Activated CD4-positive, alpha-beta T cell treated with anti-CD3 and anti-CD28 coated beads, Interleukin-2, amount 50 U/mL, for 48 hours (primary cell): Measurements from ENCODE around the gene ACVR2A.

ENCODE experiments used
- DNase-seq, 2 experiments: peaks; one replicate each; pipeline ENCODE4 v3.0.0-alpha.2; 2020

The ACVR2A gene

DNA sequence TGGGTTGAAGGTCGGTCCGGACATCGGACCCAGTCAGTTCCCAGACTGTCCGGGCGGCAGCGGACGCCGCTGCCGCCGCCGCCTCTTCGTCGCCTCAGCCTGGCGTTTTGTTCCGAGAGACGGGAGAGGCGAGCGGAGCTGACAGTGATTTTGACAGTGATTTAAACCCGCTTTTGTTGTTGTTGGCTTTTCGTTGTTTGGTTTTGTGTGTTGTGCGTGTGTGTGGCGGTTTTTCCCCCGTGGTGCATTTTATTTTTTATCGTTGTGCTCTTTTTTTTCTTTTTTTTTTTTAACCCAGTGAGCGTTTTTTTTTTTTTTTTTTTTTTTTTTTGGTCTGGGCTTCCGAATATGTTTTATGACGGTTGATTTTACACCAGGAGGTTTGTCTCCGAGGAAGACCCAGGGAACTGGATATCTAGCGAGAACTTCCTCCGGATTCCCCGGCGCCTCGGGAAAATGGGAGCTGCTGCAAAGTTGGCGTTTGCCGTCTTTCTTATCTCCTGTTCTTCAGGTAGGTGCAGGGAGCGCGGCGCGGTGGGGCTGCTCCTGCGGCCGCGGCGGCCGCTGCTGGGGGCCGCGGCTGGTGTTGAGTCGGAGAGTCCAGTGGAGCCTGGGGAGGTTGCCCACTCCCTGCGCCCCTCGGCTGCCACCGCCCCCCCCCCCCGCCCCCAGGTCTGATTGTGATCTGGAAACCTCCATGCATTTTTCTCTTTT is at the start of gene ACVR2A:
Gene ACVR2A, plus strand, starts transcription at position 333 of the 714 bp plus-strand sequence. Its CDS starts 124 bp downstream, at position 457.
- peak; percentile 23 to 49 for DNase-seq

DNA sequence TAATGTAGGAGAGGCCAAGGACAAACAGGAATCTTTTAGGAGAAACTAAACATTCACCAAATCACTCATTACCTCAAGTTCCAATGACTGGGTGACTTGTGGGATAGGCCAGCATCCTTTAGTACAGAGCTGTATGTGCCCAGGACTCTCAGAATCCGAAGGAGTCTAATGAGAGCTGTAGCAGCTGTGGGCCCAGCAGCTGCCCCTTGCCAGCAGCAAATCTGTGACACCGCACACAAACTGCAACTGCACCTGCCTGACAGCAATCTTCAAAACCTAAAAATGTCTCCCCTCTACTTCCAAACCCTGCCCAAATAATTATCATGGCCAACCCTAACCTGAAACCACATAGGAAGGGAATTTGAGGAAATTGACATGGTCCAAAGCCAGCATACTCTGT is 44.5 kb upstream of the ACVR2A start:
- DNase-seq: no peak

DNA sequence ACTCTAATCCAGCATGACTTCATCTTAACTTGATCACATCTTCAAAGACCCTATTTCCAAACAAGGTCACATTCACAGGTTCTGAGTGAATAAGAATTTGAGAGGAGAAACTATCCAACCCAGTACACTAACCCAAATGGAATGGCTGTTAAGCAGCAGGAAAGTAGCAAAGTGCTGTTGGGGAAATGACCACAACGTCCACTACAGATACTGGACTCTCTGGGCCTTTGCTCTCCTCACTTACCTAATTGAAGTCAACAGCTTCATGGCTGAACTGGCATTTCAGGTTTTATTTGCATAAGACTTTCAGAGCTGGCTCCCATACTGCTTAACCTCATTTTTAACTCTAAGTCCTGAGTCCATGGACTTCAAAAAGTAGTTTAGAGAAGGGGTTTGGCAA is 38.0 kb upstream of the ACVR2A start:
- DNase-seq: no peak

DNA sequence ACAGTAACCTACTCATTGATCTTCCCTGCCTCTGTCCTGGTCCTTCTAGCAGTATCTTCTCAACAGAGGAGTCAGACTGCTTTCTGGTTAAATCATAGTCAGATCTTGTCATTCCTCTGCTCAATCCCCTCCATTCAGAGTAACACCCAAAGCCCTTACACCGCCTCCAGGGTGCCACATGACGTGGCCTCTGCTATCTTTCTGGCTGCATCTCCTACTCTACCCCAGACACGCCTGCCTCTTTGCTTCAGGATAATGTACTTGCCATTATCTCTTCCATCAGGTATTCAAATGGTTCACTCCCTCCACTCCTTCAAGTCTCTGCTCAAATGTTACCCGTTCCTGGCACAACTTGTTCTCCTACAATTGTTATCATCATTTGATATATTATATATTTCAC is 36.3 kb upstream of the ACVR2A start:
- no peak for DNase-seq

GRCh38 chr2:147810883-147811765 is 33.7 kb upstream of the ACVR2A start:
- DNase-seq: no peak

GRCh38 chr2:147818741-147819140 is 26.1 kb upstream of the ACVR2A start:
- DNase-seq: no peak

DNA sequence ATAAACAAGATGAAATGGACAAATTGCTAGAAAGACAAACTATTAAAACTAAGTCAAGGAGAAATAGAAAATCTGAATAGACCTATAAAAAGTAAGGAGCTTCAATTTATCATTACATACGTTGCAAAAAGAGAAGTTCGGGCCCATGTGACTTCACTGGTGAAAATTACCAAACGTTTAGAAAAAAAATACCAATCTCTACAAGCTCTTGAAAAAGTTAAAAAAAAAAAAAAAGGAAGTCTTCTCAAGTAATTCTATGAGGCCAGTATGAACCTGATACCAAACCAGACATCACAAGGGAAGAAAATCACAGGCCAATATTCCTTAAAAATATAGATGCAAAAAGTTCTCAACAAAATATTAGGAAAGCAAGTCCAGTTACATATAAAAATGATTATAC is 20.2 kb upstream of the ACVR2A start:
- DNase-seq: no peak

DNA sequence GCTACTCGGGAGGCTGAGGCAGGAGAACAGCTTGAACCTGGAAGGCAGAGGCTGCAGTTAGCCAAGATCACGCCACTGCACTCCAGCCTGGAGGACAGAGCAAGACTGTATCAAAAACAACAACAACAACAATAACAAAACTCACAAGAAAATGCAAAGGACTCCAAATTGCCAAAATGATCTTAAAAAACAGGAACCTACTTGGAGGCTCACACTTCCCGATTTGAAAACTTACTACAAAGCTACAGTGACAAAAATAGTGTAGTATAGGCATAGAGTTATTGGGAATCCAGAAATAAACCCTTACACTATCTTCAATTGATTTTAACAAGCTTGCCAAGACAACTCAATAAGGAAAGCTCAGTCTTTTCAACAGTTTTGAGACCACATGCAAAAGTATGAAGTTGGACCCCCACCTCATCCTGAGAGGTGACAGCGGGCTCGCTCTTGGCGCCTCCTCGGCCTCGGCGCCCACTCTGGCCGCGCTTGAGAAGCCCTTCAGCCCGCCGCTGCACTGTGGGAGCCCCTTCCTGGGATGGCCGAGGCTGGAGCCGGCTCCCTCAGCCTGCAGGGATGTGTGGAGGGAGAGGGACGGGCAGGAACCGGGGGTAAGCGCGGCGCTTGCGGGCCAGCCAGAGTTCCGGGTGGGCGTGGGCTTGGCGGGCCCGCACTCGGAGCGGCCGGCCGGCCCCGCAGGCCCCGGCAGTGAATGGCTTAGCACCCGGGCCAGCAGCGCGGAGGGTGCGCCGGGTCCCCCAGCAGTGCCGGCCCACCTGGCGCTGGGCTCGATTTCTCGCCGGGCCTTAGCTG is 18.3 kb upstream of the ACVR2A start:
- DNase-seq: no peak

DNA sequence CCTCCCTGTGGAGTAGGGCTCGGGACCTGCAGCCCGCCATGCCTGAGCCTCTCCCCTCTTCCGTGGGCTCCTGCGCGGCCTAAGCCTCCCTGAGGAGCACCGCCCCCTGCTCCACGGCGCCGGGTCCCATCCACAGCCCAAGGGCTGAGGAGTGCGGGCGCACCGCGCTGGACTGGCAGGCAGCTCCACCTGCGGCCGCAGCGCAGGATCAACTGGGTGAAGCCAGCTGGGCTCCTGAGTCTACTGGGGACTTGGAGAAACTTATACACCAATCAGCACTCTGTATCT is 17.8 kb upstream of the ACVR2A start:
- no peak for DNase-seq

DNA sequence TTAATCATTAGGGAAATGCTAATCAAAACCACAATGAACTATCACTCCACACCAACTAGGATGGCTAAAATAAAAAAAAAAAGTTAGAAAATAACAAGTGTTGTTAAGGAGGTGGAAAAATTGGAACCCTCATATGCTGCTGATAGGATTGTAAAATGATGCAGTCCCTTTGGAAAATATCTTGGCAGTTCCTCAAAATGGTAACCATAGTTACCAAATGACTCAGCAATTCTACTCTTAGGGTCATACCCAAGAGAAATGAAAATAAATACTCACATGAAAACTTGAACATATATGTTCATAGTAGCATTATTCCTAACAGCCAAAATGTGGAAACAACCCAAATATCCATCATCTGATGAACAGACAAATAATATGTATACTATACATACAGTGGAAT is 15.7 kb upstream of the ACVR2A start:
- no peak for DNase-seq

- DNase-seq: no peak
Observed at GRCh38 chr2:147836099-147836498, 8.7 kb upstream of the ACVR2A start.

DNA sequence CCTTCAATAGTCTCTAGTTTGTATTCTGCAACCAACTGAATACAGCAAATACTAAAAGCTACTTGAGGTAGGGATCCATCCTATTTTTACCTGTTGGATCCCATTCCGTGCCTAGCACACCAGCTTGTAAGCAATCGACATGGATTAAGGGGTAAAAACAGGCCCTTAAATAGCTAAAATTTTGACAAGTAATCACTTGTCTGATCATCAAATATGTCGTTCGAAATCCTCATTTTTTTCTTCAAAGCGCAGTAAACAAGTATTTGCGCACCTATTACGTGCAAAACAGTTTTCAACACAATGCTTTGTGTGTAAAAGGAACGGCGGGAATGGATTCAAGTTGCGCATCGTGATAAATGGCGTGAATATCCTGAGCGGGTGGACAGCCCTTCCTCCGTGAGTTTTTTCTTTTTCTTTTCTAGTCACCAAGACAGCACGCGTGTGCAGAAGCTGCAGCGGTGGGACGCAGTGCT is 1.4 kb upstream of the ACVR2A start:
- no peak for DNase-seq

- peak; percentile 87 to 89 for DNase-seq
Observed at GRCh38 chr2:147843864-147844696, 749 bp upstream of the ACVR2A start.

GRCh38 chr2:147845411-147845971 is 662 bp downstream of the ACVR2A start:
- DNase-seq: peak; percentile 30 to 49

GRCh38 chr2:147846412-147847081 is 1.7 kb downstream of the ACVR2A start:
- no peak for DNase-seq

GRCh38 chr2:147847746-147848391 is 3.0 kb downstream of the ACVR2A start:
- no peak for DNase-seq

- DNase-seq: no peak
Observed at GRCh38 chr2:147850838-147851237, 6.0 kb downstream of the ACVR2A start.

DNA sequence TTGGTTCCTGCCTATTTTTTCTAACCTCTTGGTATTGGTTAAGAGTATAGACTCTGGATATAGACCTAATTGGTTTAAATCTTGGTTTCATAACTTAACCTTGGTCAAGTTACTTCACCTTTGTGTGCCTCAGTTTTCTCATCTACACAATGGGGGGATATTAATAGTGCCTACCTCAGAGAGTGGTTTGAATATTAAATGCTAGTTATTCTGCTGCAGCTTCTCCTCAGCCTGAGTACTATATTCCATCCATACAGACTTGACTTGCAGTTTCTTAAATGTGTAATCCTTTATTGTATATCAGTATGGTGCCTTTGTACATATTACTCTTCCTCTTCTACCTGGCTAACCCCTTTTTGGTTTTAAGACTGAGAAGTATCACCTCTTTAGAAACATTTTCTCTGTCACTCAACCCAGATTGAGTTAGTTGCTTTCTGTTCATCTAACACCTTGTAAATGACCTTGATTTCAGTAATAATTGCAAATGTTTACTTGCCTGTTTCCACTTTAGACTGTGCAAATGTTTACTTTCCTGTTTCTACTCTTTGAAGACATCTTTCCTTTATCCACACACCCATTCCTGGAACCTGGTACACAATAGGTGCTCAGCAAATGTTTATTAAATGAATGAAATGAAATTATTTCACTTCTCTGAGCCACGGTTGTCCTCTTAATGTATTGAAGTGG is 6.6 kb downstream of the ACVR2A start:
- DNase-seq: no peak

- DNase-seq: no peak
Observed at GRCh38 chr2:147854557-147855134, 9.8 kb downstream of the ACVR2A start.

DNA sequence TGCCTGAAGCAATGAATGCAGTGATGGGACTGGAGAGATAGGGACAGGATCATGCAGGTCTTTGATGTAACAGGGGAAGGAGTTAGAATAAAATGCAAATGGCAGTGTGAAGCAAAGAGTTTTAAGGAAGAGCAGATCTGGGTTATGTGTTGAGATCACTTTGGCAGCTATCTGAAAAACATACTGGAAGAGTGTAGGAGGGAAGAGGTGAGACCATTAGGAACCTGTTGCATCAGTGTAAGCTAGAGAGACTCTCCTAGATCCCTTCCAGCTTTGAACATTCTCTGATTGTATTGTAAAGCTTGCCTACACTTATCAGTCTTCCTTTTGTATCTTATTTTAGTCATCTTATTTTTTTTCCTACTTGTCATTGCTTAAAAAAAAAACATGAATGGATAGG is 10.5 kb downstream of the ACVR2A start:
- DNase-seq: no peak
